DOHH2 (cell line): Measurements from ENCODE around the gene RAB40B.

Experiments used
- H3F3A ChIP-seq: fragments of 200-600 bp; sonication (generic), shearing (Covaris generic); 2 replicates; pipeline ENCODE4 v1.6.0; 2016; ENCODE audit warnings: antibody characterized with exemption, mild to moderate bottlenecking; ENCODE audit not compliant: control insufficient read depth, insufficient read depth
- H3K27ac ChIP-seq: fragments of 200-600 bp; sonication (generic); 2 replicates; pipeline ENCODE4 v1.5.1; 2014; ENCODE audit warnings: low read depth, mild to moderate bottlenecking, low read length, moderate library complexity
- H3K27me3 ChIP-seq: fragments of 200-600 bp; sonication (generic); 2 replicates; pipeline ENCODE4 v1.6.1; 2014; ENCODE audit warnings: mild to moderate bottlenecking, low read length, mixed read lengths; ENCODE audit not compliant: control insufficient read depth
- H3K36me3 ChIP-seq: fragments of 200-600 bp; sonication (generic); 2 replicates; pipeline ENCODE4 v1.6.1; 2014; ENCODE audit warnings: mild to moderate bottlenecking, low read length, moderate library complexity, mixed read lengths; ENCODE audit not compliant: control insufficient read depth
- H3K4me1 ChIP-seq: fragments of 200-600 bp; sonication (generic); 2 replicates; pipeline ENCODE4 v1.6.1; 2014; ENCODE audit warnings: mild to moderate bottlenecking, low read length, mixed read lengths; ENCODE audit not compliant: control insufficient read depth
- H3K4me2 ChIP-seq: fragments of 200-600 bp; sonication (generic); 2 replicates; pipeline ENCODE4 v1.6.0; 2014; ENCODE audit warnings: mild to moderate bottlenecking, low read length, moderate library complexity
- H3K4me3 ChIP-seq: fragments of 200-600 bp; sonication (generic); 2 replicates; pipeline ENCODE4 v1.5.1; 2014; ENCODE audit warnings: mild to moderate bottlenecking, low read length, mixed read lengths
- H3K79me2 ChIP-seq: fragments of 200-600 bp; sonication (generic); 2 replicates; pipeline ENCODE4 v1.6.1; 2014; ENCODE audit warnings: mild to moderate bottlenecking, low read length, mixed read lengths; ENCODE audit not compliant: control insufficient read depth
- H3K9me2 ChIP-seq: fragments of 200-600 bp; sonication (generic); replicated peaks from 2 replicates; pipeline ENCODE4 v1.6.1; 2014; ENCODE audit warnings: mild to moderate bottlenecking, low read length, mixed read lengths; ENCODE audit not compliant: control insufficient read depth
- H3K9me3 ChIP-seq: fragments of 200-600 bp; sonication (generic); 2 replicates; pipeline ENCODE4 v1.6.1; 2014; ENCODE audit warnings: antibody characterized with exemption, low read length, mixed read lengths; ENCODE audit not compliant: control insufficient read depth, insufficient read depth
- H4K20me1 ChIP-seq: fragments of 200-600 bp; sonication (generic); 2 replicates; pipeline ENCODE4 v1.6.0; 2014; ENCODE audit warnings: low read depth, mild to moderate bottlenecking, antibody characterized with exemption, low read length, moderate library complexity; ENCODE audit not compliant: control insufficient read depth, insufficient read depth
- EZH2phosphoT487 ChIP-seq: fragments of 200-600 bp; sonication (generic); IDR thresholded peaks from 2 replicates; pipeline ENCODE4 v1.6.1; 2017; ENCODE audit warnings: borderline replicate concordance, mild to moderate bottlenecking, antibody characterized with exemption, low read length, moderate library complexity, mixed read lengths
- TF ChIP-seq, protein P1 (sequence below): fragments of 200-600 bp; sonication (generic); IDR thresholded peaks from one replicate; pipeline ENCODE4 v1.5.1; 2014; ENCODE audit warnings: antibody characterized with exemption, mild to moderate bottlenecking, low read depth, low read length; ENCODE audit not compliant: poor library complexity, severe bottlenecking

RAB40B gene

DNA sequence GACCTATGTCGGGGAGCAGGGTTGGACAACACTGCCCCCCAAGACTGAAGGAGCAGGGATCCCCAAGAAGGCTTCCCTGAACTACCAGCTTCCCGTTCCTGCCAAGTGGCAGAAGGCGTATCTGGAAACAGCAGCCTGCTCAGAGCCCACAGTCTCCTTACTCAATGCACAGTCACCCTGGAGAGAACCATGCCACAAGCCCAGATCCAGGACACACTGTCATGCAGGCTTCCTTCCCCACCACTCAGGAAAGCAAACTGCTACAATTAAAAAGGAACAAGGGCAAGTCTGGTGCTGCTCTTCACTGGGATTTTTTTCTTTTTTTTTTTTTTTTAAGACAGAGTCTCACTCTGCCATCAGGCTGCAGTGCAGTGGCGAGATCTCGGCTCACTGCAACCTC is 58.5 kb downstream of the RAB40B start:
- no peaks in the 10 kb centered on the region for H3K27me3 ChIP-seq
- no peaks in the 10 kb centered on the region for H3F3A ChIP-seq
- no peaks in the 10 kb centered on the region for H3K4me1 ChIP-seq
- no peaks in the 10 kb centered on the region for H3K9me2 ChIP-seq
- H3K9me3 ChIP-seq = no peaks in the 10 kb centered on the region
- no peak overlapping the region for H3K4me2 ChIP-seq
- no peak overlapping the region for H3K27ac ChIP-seq
- H3K4me3 ChIP-seq = no peak overlapping the region
- 0 out of 2 replicates have a peak, but pooled peaks cover 5% of the 10 kb centered on the region for H4K20me1 ChIP-seq
- peaks cover 69% of the 10 kb centered on the region for H3K36me3 ChIP-seq
- peaks cover 98% of the 10 kb centered on the region for H3K79me2 ChIP-seq
- TF ChIP-seq EZH2phosphoT487 = no peak
- TF ChIP-seq, protein P1, sequence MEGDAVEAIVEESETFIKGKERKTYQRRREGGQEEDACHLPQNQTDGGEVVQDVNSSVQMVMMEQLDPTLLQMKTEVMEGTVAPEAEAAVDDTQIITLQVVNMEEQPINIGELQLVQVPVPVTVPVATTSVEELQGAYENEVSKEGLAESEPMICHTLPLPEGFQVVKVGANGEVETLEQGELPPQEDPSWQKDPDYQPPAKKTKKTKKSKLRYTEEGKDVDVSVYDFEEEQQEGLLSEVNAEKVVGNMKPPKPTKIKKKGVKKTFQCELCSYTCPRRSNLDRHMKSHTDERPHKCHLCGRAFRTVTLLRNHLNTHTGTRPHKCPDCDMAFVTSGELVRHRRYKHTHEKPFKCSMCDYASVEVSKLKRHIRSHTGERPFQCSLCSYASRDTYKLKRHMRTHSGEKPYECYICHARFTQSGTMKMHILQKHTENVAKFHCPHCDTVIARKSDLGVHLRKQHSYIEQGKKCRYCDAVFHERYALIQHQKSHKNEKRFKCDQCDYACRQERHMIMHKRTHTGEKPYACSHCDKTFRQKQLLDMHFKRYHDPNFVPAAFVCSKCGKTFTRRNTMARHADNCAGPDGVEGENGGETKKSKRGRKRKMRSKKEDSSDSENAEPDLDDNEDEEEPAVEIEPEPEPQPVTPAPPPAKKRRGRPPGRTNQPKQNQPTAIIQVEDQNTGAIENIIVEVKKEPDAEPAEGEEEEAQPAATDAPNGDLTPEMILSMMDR = no peak

DNA sequence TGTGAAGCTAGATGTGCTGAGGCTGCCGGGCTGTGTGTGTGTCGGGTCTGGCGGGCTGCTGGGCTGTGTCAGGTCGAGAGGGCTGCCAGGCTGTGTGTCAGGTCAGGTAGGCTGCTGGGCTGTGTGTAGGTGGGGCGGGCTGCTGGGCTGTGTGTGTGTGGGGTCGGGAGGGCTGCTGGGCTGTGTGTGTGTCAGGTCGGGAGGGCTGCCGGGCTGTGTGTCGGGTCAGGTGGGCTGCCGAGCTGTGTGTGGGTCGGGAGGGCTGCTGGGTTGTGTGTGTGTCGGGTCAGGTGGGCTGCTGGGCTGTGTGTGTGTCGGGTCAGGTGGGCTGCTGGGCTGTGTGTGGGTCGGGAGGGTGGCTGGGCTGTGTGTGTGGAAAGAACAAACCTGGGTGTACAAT is 58.9 kb downstream of the RAB40B start:
- H3F3A ChIP-seq = no peaks in the 10 kb centered on the region
- no peak overlapping the region for H3K4me3 ChIP-seq
- peaks cover 71% of the 10 kb centered on the region for H3K36me3 ChIP-seq
- 0 out of 2 replicates have a peak, but pooled peaks cover 5% of the 10 kb centered on the region for H4K20me1 ChIP-seq
- no peak overlapping the region for H3K4me2 ChIP-seq
- H3K27me3 ChIP-seq = no peaks in the 10 kb centered on the region
- H3K79me2 ChIP-seq = peaks cover 98% of the 10 kb centered on the region
- H3K9me3 ChIP-seq = no peaks in the 10 kb centered on the region
- no peaks in the 10 kb centered on the region for H3K4me1 ChIP-seq
- no peak overlapping the region for H3K27ac ChIP-seq
- H3K9me2 ChIP-seq = no peaks in the 10 kb centered on the region
- no peak for TF ChIP-seq EZH2phosphoT487
- TF ChIP-seq, protein P1 = no peak

DNA sequence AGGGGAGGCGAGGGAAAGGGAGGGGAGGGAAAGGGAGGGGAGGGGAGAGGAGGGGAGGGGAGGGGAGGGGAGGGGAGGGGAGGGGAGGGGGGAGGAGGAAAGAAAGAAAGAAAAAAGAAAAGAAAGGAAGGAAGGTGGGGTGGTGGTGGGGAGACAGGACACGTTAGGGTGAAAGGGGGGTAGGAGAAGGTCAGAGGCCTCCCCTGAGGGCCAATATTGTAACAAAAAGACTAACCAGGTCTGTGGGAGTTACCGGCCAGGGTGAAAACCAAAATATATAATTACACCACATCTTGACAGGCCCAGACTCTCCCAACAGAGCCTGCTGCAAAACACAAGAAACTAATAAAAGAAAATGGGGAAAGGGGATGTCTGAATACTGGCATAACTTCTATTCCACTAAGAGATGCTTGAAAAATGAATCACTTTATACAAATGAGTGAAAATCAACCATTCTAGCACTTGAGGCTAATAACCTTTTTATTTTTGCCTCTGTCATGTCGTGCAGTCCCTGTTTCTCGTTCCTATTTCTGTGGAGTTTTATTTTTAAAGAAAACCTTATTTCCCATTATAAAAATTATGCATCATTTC is 60.2 kb downstream of the RAB40B start:
- H3K4me2 ChIP-seq = no peak overlapping the region
- H3K79me2 ChIP-seq = peaks cover 96% of the 10 kb centered on the region
- no peak overlapping the region for H3K27ac ChIP-seq
- no peak overlapping the region for H3K4me3 ChIP-seq
- H3K36me3 ChIP-seq = peaks cover 66% of the 10 kb centered on the region
- no peaks in the 10 kb centered on the region for H3K4me1 ChIP-seq
- H4K20me1 ChIP-seq = 0 out of 2 replicates have a peak, but pooled peaks cover 5% of the 10 kb centered on the region
- no peaks in the 10 kb centered on the region for H3K9me2 ChIP-seq
- TF ChIP-seq, protein P1 = no peak
- TF ChIP-seq EZH2phosphoT487 = no peak
- H3K9me3 ChIP-seq = no peaks in the 10 kb centered on the region
- no peaks in the 10 kb centered on the region for H3K27me3 ChIP-seq
- H3F3A ChIP-seq = no peaks in the 10 kb centered on the region
